ENCODE data around the gene PGBD2. TPM values are rescaled to one million over a fixed set of nuclear protein-coding genes. Genes with fewer than 3 reads are reported as not detected.
"Not testable (repeated sequence)": the region's sequence is repeated elsewhere in the genome, so short reads cannot be mapped to it uniquely, and the experiment has no call there.

PGBD2 gene
- total RNA-seq, 2 donors from 2014 or later, result 6.5 to 7.1 TPM

DNA sequence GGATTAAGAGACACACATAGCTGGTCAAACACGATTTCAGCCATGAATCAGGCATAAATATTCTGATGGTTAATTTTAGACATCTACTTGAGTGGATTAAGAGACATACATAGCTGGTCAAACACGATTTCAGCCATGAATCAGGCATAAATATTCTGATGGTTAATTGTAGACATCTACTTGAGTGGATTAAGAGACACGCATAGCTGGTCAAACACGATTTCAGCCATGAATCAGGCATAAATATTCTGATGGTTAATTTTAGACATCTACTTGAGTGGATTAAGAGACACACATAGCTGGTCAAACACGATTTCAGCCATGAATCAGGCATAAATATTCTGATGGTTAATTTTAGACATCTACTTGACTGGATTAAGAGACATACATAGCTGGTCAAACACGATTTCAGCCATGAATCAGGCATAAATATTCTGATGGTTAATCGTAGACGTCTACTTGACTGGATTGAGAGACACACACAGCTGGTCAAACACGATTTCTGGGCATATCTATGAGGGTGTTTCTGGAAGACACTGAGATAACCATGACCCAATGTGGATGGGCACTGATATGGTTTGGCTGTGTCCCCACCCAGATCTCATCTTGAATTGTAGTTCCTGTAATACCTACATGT is 32.3 kb downstream of the PGBD2 start:
- not testable (repeated sequence) for H3K4me1 ChIP-seq (ENCODE audit: control insufficient read depth in 1 of 2, low read depth in 2 of 2); ATAC-seq (ENCODE audit: insufficient number of reproducible peaks, low FRiP score, low read depth); H3K27me3 ChIP-seq (replicated peaks; ENCODE audit: insufficient read depth); H3K4me3 ChIP-seq; DNase-seq (ENCODE audit: low spot score); H3K36me3 ChIP-seq; H3K9me3 ChIP-seq
- peak overlapping the region in 1 of 2 donors; percentile 34 for H3K27ac ChIP-seq

DNA sequence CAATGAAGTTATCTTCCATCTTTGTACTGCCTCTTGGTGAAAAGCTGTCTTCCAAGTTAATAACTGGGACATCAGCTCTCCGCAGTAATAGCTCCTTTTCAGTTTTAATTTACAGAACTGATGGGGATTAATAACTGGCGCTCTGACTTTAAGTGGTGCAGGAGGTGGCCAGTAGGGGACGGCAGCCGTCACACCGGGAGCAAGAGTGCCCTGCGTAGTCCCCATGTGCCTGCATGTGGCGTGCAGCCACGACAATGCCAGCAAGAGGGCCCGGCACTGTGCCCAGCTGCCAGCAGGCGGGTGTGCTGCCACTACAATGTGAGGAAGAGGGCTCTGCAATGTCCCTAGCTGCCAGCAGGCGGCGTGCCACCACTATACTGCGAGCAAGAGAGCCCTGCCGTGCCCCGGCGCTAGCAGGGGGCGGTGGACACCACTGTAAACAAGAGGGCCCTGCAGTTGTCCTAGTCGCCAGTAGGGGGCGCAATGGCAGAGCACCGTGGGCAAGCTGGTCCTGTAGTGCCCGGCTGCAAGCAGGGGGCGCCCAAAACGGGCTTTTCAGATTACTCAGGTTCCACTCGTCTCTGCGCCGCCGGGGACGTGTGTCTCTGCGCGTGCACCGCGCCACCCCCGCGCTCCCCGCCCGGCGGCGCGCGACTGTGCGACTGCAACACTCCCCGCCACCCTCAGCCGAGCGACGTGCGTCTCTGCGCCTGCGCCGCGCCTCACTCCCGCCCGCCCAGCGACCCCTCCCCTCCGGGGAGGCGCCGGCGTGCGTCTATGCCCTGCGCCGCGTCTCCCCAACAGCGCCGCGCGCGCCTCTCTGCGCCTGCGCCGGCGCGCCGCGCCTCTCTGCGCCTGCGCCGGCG is 38.3 kb downstream of the PGBD2 start:
- H3K4me1 ChIP-seq (ENCODE audit: control insufficient read depth in 1 of 2, low read depth in 2 of 2); H3K36me3 ChIP-seq; H3K9me3 ChIP-seq; H3K27me3 ChIP-seq (replicated peaks; ENCODE audit: insufficient read depth); ATAC-seq (ENCODE audit: insufficient number of reproducible peaks, low FRiP score, low read depth); DNase-seq (ENCODE audit: low spot score): not testable (repeated sequence)
- H3K27ac ChIP-seq, result peak overlapping the region in 1 of 2 donors; percentile 44
- TF ChIP-seq, protein P1, sequence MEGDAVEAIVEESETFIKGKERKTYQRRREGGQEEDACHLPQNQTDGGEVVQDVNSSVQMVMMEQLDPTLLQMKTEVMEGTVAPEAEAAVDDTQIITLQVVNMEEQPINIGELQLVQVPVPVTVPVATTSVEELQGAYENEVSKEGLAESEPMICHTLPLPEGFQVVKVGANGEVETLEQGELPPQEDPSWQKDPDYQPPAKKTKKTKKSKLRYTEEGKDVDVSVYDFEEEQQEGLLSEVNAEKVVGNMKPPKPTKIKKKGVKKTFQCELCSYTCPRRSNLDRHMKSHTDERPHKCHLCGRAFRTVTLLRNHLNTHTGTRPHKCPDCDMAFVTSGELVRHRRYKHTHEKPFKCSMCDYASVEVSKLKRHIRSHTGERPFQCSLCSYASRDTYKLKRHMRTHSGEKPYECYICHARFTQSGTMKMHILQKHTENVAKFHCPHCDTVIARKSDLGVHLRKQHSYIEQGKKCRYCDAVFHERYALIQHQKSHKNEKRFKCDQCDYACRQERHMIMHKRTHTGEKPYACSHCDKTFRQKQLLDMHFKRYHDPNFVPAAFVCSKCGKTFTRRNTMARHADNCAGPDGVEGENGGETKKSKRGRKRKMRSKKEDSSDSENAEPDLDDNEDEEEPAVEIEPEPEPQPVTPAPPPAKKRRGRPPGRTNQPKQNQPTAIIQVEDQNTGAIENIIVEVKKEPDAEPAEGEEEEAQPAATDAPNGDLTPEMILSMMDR (IDR thresholded peaks at IDR 0.05), result peak; percentile 20
- peak overlapping the region; percentile 31 for H3K4me3 ChIP-seq

DNA sequence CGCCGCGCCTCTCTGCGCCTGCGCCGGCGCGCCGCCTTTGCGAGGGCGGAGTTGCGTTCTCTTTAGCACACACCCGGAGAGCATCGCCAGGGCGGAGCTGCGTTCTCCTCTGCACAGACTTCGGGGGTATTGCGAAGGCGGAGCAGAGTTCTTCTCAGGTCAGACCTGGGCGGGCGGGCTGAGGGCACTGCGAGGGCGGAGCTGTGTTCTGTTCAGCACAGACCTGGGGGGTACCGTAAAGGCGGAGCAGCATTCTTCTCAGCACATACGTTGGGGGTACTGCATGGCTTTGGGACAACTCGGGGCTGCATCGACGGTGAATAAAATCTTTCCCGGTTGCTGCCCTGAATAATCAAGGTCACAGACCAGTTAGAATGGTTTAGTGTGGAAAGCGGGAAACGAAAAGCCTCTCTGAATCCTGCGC is 39.0 kb downstream of the PGBD2 start:
- not testable (repeated sequence) for H3K4me1 ChIP-seq (ENCODE audit: control insufficient read depth in 1 of 2, low read depth in 2 of 2); H3K36me3 ChIP-seq; H3K27ac ChIP-seq; H3K27me3 ChIP-seq (replicated peaks; ENCODE audit: insufficient read depth); ATAC-seq (ENCODE audit: insufficient number of reproducible peaks, low FRiP score, low read depth); H3K9me3 ChIP-seq; H3K4me3 ChIP-seq; DNase-seq (ENCODE audit: low spot score)

DNA sequence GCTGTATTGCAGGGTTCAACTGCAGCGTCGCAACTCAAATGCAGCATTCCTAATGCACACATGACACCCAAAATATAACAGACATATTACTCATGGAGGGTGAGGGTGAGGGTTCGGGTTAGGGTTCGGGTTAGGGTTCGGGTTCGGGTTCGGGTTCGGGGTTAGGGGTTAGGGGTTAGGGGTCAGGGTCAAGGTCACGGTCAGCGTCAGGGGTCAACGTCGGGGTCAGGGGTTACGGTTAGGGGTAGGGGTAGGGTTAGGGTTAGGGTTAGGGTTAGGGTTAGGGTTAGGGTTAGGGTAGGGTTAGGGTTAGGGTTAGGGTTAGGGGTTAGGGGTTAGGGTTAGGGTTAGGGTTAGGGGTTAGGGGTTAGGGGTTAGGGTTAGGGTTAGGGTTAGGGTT is 39.4 kb downstream of the PGBD2 start:
- not testable (repeated sequence) for H3K4me1 ChIP-seq (ENCODE audit: control insufficient read depth in 1 of 2, low read depth in 2 of 2); H3K9me3 ChIP-seq; H3K36me3 ChIP-seq; DNase-seq (ENCODE audit: low spot score); H3K27ac ChIP-seq; H3K27me3 ChIP-seq (replicated peaks; ENCODE audit: insufficient read depth); ATAC-seq (ENCODE audit: insufficient number of reproducible peaks, low FRiP score, low read depth); H3K4me3 ChIP-seq

DNA sequence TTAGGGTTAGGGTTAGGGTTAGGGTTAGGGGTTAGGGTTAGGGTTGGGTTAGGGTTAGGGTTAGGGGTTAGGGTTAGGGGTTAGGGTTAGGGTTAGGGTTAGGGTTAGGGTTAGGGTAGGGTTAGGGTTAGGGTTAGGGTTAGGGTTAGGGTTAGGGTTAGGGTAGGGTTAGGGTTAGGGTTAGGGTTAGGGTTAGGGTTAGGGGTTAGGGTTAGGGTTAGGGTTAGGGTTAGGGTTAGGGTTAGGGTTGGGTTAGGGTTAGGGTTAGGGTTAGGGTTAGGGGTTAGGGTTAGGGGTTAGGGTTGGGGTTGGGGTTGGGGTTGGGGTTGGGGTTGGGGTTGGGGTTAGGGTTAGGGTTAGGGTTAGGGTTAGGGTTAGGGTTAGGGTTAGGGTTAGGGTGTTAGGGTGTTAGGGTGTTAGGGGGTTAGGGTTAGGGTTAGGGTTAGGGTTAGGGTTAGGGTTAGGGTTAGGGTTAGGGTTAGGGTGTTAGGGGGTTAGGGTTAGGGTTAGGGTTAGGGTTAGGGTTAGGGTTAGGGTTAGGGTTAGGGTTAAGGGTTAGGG is 39.9 kb downstream of the PGBD2 start:
- H3K4me3 ChIP-seq; H3K27me3 ChIP-seq (replicated peaks; ENCODE audit: insufficient read depth); H3K9me3 ChIP-seq; H3K4me1 ChIP-seq (ENCODE audit: control insufficient read depth in 1 of 2, low read depth in 2 of 2); DNase-seq (ENCODE audit: low spot score); ATAC-seq (ENCODE audit: insufficient number of reproducible peaks, low FRiP score, low read depth); H3K36me3 ChIP-seq; H3K27ac ChIP-seq: not testable (repeated sequence)

Other genes starting within 250 kb of the PGBD2 start
- not detected for gene OR14I1, start 203.5 kb upstream of the PGBD2 start, total RNA-seq
- not detected for gene LYPD8, start 150.5 kb upstream of the PGBD2 start, total RNA-seq
- gene SH3BP5L, start 80.3 kb upstream of the PGBD2 start, total RNA-seq, result 10 to 100 TPM; 22.6 to 27.4 TPM
- gene ZNF672, start 68.0 kb upstream of the PGBD2 start, total RNA-seq, result 10 to 100 TPM; 33.8 to 34.2 TPM
- 10 to 100 TPM; 21.1 to 35.3 TPM for gene ZNF692, start 47.1 kb upstream of the PGBD2 start, total RNA-seq

Data from thoracic aorta (tissue), 2 donors.